Embryonic facial prominence (tissue), 1 donor: ENCODE measurements around the gene NUP58.

Experiments
- DNase-seq: peaks from one replicate; pipeline ENCODE4 v3.0.0-alpha.2; 2016; ENCODE audit errors: extremely low spot score

Gene NUP58

DNA sequence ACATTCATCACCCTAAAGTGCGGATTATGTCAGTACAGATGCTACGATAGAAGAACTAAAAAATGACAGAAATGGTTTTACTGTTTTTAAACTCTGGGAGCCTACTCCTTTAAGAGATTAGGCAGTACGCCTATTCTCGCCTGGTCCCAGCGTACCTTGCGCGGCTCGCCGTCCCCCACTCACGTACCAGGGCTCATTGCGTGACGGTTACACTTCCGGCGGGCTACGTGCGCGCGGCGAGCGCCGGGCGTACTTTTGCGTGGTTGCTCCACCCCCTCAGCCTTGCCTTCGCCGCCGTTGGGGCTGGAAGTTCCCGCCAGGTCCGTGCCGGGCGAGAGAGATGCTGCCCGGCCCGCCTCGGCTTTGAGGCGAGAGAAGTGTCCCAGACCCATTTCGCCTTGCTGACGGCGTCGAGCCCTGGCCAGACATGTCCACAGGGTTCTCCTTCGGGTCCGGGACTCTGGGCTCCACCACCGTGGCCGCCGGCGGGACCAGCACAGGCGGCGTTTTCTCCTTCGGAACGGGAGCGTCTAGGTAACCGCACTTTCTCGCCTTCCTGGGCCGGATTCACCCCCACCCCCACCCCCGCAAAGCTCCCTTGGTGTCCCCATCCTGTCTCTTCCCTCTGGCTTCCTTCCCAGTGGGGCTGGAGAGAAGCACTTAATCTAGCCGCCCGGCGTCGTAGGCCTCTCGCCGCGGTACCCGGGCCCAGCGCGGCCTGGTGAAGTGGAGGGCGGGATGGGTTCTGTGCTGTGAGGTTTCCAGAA is at the start of gene NUP58:
Gene NUP58 (plus strand): TSS at position 279 of the 767 bp plus-strand sequence. CDS start 149 bp downstream, at position 428.
- peak; percentile 93 for DNase-seq

DNA sequence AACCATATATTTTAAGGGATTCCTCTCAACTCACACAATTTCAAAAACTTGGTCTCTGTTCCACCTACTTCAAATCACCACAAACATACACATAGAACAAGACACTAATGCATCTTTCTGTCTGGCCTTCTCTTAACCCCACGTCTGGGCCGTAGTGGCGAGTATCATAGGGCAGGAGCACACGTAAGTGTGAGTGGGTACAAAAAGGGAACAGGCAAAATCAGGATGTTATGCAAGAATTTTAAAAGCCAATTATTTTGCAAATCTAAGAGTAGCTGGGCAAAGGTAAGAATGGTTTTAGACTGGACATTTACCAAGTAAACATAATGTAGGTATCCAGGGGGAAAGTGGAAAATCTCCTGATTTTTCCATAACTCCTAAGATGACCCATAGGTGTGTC is 49.2 kb upstream of the NUP58 start:
- no peak for DNase-seq

DNA sequence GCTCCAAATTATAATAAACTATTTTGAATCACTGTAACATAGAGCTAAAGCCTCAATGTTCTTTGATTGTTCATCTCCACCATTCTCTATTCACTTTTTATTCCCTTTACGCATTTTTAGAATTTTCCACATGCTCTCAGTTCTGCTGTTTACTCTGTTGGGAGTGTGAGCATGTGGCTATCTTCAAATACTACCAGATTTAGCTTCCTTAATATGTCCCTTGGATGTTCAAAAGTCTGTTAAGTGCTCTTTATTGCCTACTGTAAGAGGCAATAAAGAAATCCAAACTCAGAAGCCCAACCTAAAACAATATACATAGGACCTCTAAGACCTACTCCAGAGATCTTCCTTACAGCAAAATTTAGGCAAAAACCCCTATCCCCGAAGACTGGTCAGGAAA is 48.7 kb upstream of the NUP58 start:
- DNase-seq, result no peak

DNA sequence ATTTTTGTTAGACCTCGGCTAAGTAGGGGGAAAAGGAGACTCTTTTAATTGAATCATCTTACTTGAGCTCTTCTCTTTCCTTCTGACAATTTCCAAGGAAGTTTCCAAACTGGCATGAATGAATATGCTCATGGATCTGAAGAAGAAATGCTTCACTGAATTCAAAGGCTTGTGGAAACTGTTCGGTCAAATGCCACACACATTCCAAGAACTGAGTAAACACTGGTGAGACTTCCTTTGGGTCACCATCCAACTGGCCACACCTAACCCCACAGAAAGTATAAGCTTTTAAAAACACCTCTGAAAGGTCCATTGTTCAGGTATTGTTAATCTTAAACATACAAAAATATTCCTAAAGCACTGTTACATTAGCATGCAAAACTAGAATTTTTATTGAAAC is 47.7 kb upstream of the NUP58 start:
- DNase-seq, result no peak

- no peak for DNase-seq
These were observed 39.2 kb upstream of the NUP58 start for GRCh38 chr13:25262261-25262660.

DNA sequence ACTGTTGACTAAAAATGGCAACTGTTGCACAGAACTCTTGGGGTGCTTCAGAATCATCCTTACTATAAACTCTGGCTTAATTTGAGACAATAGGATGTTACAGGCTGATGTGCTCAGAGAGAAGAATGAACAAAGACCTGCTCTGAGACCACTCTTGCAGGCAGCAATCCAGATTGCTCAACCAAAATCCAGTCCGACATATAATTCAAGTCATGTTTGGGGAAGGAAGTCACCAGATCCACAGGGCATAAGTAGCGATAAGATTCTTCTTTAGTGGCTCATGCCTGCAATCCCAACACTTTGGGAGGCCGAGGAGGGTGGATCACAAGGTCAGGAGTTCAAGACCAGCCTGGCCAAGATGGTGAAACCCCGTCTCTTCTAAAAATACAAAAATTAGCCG is 34.7 kb upstream of the NUP58 start:
- no peak for DNase-seq

DNA sequence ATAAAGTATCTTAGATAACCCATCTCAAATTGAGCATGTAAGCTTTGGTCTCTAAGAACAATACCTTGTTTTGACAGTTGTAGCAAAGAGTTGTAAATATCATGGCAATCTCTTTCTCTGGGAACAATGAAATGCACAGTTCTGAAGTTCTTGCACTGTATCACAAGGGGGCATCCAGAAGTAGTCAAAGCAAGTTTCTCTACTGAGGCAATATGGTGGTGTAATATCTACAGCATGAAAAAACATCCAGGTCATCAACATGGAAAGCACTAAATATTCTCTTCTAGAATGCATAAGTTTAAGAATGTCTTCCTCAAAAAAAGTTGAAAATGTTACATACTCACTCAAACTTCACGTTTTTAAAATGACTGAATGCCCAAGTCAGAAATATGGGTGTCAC is 33.7 kb upstream of the NUP58 start:
- no peak for DNase-seq

GRCh38 chr13:25268561-25268960 is 32.9 kb upstream of the NUP58 start:
- DNase-seq, result no peak

GRCh38 chr13:25276748-25277147 is 24.7 kb upstream of the NUP58 start:
- no peak for DNase-seq

DNA sequence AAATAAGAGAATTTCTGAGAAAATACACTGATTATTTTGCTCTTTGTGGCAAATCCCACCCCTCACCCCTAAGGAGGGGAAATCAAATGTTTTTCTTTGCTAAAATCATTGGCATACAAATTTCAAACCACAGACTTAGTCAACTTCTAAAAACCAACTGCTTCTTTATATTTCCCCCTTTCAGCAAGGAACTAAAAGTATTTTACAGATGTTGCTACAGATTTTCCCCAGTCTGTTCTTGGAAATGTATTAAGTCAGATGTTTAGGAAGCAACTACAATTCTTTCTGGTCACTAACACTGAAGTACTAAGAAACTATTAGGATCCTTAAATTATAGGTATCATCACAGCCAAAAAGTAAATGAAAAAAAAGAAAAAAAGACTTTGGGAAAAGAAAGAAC is 21.0 kb upstream of the NUP58 start:
- DNase-seq, result no peak

GRCh38 chr13:25281193-25281934 is 20.1 kb upstream of the NUP58 start:
- no peak for DNase-seq

DNA sequence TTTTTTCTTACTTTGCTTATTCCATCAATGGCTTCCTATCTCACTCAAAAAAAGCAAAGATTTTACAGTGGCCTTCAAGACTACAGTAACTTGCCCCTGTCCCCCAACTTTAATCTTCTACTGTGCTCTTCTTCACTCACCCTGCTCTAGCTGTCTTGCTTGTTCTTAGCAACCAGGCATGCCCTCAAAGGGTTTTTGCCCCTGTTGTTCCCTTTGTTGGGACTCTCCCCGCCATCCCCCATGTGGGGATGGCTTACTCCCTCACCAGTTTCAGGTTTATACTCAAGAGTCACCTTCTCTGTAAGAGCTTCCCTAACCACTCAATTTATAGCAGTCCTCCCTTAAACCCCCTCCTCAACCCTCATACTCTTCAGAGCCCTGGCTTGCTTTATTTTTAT is 19.5 kb upstream of the NUP58 start:
- no peak for DNase-seq

- no peak for DNase-seq
These were observed 15.0 kb upstream of the NUP58 start for GRCh38 chr13:25286308-25286968.

GRCh38 chr13:25286969-25287961 is 14.2 kb upstream of the NUP58 start, which contains the start of gene MTMR6:
TSS of gene MTMR6 (minus strand) at chr13:25287488. CDS start at chr13:25287247, 241 bp downstream.
- DNase-seq, result peak; percentile 80

- no peak for DNase-seq
These were observed 12.5 kb upstream of the NUP58 start for GRCh38 chr13:25288966-25289365.

DNA sequence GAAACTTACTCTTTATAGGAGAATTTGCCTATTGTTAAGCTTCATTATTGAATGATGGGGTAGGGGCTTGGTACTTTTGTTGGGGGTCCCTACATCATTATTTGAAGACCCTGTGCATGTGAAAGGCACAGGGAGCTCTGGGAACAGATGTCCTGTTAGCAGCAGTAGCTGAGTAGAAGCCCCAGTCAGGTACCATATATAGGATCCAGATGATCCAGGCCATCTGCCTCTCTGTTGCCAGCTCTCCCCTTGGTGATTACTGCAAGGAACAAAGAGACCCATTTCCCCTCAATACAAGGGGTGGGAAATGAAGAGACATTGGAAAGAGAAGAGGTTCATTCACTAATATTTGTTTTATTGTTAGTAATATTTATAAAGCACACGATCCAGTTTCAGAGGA is 9.7 kb upstream of the NUP58 start:
- no peak for DNase-seq

DNA sequence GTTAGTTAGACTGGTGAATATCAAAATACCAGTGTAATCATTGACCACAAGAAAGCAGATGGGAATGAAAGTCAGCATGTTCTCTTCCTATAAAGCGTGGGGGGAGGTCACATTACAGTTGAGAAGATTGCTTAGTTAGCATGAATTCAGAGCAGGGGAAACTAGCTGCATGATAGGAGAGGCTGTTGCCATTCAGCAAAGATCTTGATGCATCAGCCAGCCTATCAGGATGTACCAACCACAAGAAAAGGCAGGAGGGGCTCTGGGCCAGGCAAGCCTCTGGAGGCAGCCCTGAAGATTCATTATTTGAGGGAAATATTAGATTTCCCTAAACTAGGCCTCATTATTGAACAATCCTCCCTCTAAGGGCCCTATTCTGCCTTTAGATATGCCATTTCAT is 9.1 kb upstream of the NUP58 start:
- no peak for DNase-seq

GRCh38 chr13:25295228-25295627 is 6.2 kb upstream of the NUP58 start:
- no peak for DNase-seq

- no peak for DNase-seq
These were observed 5.7 kb upstream of the NUP58 start for GRCh38 chr13:25295701-25296100.

DNA sequence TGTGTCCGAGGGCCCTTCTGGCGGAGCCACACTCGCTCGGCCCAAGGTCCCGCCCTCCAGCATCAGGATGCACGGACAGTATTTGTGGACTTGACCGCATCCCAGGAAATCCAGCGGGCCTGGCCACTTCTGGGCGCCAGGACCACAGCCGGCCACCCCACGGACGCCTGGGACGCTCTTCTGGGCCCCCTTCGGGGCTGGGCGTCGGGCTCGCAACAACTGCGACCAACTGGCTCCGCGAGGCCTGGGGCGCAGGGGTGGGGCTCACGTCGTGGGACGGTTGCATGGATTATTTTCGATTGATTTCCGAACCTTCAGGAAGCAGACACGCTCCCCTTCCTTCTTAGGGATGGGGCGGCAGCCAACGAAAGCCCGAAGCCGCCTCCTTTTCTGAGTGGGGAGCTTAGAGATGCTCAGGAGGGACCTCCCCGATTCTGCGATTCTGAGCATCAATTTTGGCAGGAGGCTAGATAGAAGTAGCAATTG is 521 bp upstream of the NUP58 start:
- DNase-seq, result no peak

DNA sequence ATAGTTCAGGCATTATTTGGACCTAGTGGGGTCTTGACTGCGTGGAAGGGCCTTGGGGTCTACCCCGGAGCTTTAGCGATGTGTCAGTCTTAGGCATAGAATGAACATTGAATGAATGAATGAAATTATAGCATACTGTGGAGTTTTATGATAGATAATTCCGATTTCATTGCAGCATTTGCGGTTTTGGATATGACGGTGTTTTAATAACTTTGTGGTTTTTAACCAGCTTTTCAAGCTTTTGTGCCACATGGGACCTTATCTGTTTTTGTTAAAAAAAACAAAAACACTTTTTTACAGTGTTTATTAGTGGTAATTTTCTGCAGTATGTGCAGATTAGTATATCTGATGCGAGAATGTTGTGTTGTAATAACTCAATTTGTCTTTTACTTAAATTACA is 696 bp downstream of the NUP58 start:
- DNase-seq, result no peak
